Left renal pelvis (tissue), 4 donors: ENCODE results near the gene TNNI3. TPM values are rescaled to one million over a fixed set of nuclear protein-coding genes. Genes with fewer than 3 reads are reported as not detected.
"Not testable (repeated sequence)": the region's sequence is repeated elsewhere in the genome, so short reads cannot be mapped to it uniquely, and the experiment has no call there.

Experiments
- DNase-seq, 4 donors: peaks; one replicate each; pipeline ENCODE4 v3.0.0-alpha.2; 2013; ENCODE audit warnings: low read depth in 4 of 4, low spot score in 3 of 4
- polyA plus RNA-seq, 4 donors: library from polyadenylated mRNA; unstranded; fragments of 120-200 nt; gene quantifications; one replicate each; pipeline ENCODE4 v1.2.1, GENCODE V29; 2013; ENCODE audit not compliant: insufficient read length in 4 of 4

Gene TNNI3
- polyA plus RNA-seq, 4 donors: 0.57 to 5.4 (median 4.5) TPM

DNA sequence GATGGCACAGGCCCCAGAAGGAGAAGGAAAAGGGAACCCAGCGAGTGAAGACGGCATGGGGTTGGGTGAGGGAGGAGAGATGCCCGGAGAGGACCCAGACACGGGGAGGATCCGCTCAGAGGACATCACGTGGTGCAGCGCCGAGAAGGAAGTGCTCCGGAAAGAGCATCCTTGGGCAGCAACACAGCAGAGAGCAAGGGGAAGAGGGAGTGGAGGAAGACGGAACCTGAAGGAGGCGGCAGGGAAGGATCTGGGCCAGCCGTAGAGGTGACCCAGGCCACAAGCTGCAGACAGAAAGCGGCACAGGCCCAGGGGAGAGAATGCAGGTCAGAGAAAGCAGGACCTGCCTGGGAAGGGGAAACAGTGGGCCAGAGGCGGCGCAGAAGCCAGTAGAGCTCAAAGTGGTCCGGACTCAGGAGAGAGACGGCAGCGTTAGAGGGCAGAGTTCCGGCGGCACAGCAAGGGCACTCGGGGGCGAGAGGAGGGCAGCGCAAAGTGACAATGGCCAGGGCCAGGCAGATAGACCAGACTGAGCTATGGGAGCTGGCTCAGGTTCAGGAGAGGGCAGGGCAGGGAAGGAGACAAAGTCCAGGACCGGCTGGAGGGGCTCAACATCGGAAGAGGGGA, 41.2 kb downstream of the TNNI3 start:
- DNase-seq: no peak

DNA sequence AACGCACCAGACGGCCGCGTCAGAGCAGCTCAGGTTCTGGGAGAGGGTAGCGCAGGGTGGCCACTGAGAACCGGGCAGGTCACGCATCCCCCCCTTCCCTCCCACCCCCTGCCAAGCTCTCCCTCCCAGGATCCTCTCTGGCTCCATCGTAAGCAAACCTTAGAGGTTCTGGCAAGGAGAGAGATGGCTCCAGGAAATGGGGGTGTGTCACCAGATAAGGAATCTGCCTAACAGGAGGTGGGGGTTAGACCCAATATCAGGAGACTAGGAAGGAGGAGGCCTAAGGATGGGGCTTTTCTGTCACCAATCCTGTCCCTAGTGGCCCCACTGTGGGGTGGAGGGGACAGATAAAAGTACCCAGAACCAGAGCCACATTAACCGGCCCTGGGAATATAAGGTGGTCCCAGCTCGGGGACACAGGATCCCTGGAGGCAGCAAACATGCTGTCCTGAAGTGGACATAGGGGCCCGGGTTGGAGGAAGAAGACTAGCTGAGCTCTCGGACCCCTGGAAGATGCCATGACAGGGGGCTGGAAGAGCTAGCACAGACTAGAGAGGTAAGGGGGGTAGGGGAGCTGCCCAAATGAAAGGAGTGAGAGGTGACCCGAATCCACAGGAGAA, 42.0 kb downstream of the TNNI3 start:
- no peak for DNase-seq

DNA sequence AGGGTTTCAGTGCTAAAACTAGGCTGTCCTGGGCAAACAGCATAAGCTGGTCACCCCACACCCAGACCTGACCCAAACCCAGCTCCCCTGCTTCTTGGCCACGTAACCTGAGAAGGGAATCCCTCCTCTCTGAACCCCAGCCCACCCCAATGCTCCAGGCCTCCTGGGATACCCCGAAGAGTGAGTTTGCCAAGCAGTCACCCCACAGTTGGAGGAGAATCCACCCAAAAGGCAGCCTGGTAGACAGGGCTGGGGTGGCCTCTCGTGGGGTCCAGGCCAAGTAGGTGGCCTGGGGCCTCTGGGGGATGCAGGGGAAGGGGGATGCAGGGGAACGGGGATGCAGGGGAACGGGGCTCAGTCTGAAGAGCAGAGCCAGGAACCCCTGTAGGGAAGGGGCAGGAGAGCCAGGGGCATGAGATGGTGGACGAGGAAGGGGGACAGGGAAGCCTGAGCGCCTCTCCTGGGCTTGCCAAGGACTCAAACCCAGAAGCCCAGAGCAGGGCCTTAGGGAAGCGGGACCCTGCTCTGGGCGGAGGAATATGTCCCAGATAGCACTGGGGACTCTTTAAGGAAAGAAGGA, 42.9 kb downstream of the TNNI3 start:
- no peak for DNase-seq

DNA sequence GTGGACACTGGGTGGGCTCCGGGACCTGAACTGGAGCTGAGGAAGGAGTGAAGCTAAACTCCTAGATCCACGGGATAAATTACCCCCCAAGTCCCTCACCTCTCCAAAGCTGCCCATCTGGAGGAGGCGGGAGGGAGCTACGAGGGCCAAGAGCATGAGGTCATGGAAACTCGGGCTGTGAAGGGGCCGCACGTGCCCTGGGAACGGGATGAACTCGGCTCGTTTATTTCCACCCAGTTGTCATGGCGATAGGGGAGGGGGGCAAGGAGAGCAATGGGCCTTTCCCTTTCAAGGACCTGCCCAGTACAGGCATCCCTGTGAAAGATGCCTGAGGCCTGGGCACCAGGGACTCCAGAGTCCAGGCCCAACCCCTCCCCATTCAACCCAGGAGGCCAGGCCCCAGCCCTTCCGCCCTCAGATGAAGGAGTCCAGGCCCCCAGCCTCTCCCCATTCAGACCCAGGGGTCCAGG, 43.9 kb downstream of the TNNI3 start:
- DNase-seq: peak; percentile 62 to 85 (median 76)

DNA sequence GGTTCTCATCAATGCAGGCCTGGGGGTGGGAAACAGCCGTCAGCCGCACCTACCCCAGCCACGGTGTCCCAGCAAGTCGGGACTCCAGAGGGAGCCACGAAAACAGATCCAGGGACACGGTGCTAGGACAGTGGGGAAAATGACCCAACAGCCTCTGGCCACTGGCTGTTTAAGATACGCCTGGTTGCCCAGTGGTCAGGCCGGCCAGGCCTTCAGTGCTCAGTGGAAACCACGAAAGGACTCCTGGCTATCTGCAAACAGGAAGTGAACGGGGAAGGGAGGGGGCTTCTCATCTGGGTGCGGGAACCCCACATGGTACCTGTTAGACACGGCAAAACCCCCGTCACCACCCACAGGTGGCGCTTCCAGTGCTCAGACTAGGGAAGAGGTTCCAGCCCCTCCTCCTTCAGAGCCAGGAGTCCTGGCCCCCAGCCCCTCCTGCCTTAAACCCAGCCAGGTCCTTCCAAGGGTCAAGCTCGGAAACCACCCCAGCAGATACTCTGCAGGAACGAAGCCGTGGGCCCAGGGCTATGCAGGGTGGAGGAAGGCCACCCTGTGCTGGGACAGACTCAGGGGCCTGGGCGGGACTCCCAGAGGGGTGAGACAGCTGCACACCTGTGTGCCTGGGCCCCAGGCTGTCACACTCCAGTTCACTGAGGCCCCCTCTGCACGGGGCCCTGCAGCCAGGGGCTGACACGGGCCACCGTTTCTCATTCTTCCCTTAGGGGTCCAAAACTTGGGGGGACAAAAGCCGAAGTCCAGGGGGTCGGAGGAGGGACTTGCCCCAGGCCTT, 44.6 kb downstream of the TNNI3 start:
- no peak for DNase-seq

DNA sequence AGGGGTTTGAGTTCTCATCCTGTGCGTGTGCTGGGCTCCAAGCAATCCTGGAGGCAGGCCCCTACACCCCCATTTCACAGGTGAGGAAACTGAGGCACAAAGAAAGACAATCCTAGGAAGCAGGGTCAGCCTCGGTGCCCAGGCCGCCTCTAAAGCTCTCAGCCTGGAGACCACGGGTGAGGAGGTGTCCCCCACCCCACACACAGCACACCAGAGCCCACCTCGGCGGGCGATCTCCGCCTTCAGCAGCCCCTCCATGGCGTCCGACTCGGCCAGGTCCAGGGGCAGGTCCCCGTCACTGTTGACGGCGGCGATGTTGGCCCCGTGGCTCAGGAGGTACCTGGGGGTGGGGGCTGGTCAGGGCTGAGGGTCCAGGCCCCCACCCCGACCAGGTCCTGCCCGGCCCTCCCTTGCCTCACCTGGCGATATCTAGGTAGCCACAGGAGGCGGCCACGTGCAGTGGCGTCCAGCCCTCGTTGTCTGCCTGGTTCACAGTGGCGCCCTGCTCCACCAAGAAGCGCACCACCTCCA, 45.2 kb downstream of the TNNI3 start:
- no peak for DNase-seq

DNA sequence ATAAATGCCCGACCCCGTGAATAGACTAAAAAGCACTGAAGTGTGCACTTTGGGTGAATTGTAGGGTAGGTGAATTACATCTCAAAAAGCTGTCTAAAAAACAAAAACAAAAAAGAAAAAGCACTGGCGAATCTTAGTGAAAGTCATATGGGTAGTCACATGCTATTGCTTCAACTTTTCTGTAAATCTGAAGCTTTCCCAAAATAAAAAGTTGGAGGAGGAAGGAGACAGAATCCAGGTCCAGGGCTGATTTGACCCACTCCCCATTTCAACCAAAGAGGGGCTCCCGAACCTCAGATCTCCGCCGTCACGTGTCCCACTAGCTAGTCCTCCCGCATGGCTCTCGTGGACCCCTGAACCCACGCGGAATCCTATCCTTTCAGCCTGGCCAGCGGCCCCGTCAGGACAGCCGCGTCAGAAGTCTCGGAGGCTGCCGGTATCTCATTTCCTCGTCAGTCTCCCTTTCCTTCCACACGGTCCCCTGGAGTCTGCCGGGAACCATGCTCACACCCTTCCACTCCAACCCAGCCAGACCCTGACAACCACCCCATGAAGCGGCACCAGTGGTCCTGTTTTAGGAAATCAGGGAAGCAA, 46.2 kb downstream of the TNNI3 start:
- no peak for DNase-seq

DNA sequence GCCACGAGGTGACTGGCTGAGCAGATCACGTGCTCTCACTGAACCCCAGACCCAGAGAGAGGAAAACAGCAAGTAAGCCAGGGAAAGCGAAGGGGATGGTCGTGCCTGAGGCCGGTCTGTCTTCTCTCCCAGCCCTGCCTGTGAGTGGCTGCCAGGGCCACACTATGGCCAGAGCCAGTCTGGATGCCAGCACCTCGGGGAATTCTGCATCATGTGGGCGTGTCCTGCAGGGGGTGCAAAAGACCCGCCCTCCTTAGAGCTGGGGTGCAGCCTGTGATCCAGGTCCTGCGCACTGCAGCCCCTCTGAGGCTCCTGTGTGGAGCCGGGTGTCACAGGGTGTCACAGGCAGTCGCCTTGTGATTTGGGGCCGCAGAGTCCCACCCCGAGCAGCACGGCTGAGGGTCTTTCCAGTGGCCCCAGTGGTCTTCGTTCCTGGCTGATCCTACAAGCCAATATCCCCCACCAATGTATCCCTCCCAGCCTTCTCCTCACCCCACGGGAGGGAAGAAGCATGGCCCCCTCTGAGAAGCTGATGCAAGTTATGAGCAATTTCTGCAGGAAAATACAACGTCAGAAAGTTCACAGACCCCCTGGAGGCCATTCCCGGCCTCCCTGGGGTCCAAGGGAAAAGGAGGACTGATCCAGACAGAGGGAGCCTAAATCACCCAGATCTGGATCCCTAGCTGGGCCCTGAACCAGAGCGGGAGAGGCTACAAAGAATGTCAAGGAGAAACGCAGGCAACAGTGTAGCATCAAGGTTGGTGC, 47.8 kb downstream of the TNNI3 start:
- DNase-seq: no peak

DNA sequence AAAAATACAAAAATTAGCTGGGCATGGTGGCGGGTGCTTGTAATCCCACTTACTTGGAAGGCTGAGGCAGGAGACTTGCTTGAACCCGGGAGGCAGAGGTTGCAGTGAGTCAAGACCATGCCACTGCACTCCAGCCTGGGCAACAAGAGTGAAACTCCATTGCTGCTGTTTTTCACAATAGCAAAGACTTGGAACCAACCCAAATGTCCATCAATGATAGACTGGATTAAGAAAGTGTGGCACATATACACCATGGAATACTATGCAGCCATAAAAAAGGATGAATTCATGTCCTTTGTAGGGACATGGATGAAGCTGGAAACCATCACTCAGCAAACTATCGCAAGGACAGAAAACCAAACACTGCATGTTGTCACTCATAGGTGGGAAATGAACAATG, 50.3 kb downstream of the TNNI3 start:
- DNase-seq: not testable (repeated sequence)

DNA sequence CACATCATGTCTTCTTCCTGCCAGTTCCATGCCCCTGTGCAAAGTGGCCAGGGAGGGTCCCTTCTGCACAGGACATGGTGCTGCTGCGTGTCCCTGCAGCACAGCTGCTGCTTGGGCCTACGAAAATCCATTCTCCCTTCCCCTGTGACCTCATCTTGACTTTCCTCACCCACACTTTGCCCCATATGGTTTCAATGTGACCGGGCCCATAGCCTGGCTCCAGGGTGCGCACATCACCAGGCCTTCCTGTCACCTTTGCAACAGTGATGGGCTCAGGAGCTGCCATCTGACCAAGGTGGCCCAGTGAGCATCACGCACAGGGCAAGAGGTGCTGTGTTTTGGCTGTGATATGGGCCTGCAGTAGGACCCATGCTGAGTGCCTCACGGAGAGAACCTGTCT, 50.9 kb downstream of the TNNI3 start:
- DNase-seq: no peak

DNA sequence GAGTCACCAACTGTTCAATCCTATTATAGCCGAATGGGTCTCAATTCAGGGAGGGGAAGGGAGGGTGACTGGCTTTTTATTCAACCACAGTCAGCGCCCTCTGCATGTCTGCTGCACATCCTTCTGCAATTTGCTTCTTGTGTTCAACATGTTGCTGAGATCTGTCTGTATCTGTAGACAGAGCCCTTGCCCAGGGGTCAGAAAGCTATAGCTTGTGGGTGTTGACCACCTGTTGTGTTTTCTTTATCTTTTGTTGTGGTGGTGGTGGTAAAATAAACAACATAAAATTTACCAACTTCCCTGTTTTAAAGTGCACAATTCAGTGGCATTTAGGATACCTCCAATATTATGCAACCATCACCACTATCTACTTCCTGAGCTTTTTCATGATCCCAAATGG, 52.3 kb downstream of the TNNI3 start:
- DNase-seq: no peak

DNA sequence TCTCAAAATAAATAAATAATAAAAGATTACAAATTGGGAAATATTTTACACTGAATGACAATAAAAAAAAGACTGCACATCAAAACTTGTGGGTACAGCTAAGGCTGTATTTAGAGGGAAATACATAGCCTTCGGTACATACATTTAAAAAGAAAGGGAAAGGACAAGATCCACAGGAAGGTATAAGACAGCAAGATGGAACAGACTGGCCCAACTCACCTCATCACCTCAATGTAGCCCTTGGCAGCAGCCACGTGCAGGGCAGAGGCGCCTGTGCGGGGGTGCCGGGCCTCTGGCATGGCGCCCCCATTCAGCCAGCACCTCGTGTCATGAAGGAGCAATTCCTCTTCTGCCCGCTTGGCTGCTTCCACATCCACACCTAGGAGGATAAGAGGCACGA, 54.3 kb downstream of the TNNI3 start:
- no peak for DNase-seq

Other genes with a start within 250 kb of the TNNI3 start
- not detected for gene NLRP7, start 210.2 kb downstream of the TNNI3 start, polyA plus RNA-seq
- gene NLRP2, start 191.4 kb downstream of the TNNI3 start, polyA plus RNA-seq: 10 to 100 TPM in 3 of 4 donors, 1 to 10 TPM in 1; 5.0 to 26.4 (median 14.7) TPM
- under 1 TPM; 0.39 to 0.72 (median 0.51) TPM for gene GP6, start 119.5 kb downstream of the TNNI3 start, polyA plus RNA-seq
- 10 to 100 TPM in 3 of 4 donors, 1 to 10 TPM in 1; 9.2 to 25.8 (median 18.7) TPM for gene RDH13, start 94.6 kb downstream of the TNNI3 start, polyA plus RNA-seq
- gene EPS8L1, start 81.9 kb downstream of the TNNI3 start, polyA plus RNA-seq: 10 to 100 TPM in 3 of 4 donors, 1 to 10 TPM in 1; 1.5 to 92.9 (median 53.5) TPM
- 100 to 1,000 TPM in 1 of 4 donors, 10 to 100 TPM in 3; 56.8 to 120 (median 69.6) TPM for gene PPP1R12C, start 40.1 kb downstream of the TNNI3 start, polyA plus RNA-seq
- gene TNNT1, start 8.5 kb downstream of the TNNI3 start, polyA plus RNA-seq: 1 to 10 TPM; 4.2 to 9.9 (median 5.7) TPM
- 10 to 100 TPM in 1 of 4 donors, 1 to 10 TPM in 3; 2.0 to 10.4 (median 7.7) TPM for gene DNAAF3, start 8.9 kb upstream of the TNNI3 start, polyA plus RNA-seq
- under 1 TPM; 0.09 to 0.52 (median 0.29) TPM for gene SYT5, start 22.6 kb upstream of the TNNI3 start, polyA plus RNA-seq
- 1 to 10 TPM in 1 of 4 donors, under 1 TPM in 3; 0.11 to 2.8 (median 0.26) TPM for gene PTPRH, start 51.8 kb upstream of the TNNI3 start, polyA plus RNA-seq
- 1 to 10 TPM; 2.1 to 5.7 (median 4.0) TPM for gene TMEM86B, start 71.0 kb upstream of the TNNI3 start, polyA plus RNA-seq
- 10 to 100 TPM; 30.0 to 58.5 (median 41.8) TPM for gene PPP6R1, start 101.3 kb upstream of the TNNI3 start, polyA plus RNA-seq
- 10 to 100 TPM; 20.7 to 46.5 (median 25.4) TPM for gene HSPBP1, start 122.4 kb upstream of the TNNI3 start, polyA plus RNA-seq
- 10 to 100 TPM; 12.8 to 20.6 (median 15.5) TPM for gene BRSK1, start 126.3 kb upstream of the TNNI3 start, polyA plus RNA-seq
- 1 to 10 TPM in 2 of 4 donors, under 1 TPM in 2; 0.80 to 2.0 (median 1.0) TPM for gene TMEM150B, start 167.6 kb upstream of the TNNI3 start, polyA plus RNA-seq
- 10 to 100 TPM; 13.3 to 33.5 (median 17.0) TPM for gene KMT5C, start 182.1 kb upstream of the TNNI3 start, polyA plus RNA-seq
- 1 to 10 TPM in 2 of 4 donors, under 1 TPM in 2; 0.49 to 1.5 (median 0.83) TPM for gene COX6B2, start 197.0 kb upstream of the TNNI3 start, polyA plus RNA-seq
- gene GARIN5B, start 205.5 kb upstream of the TNNI3 start, polyA plus RNA-seq: under 1 TPM; 0.13 to 0.31 (median 0.17) TPM
- gene IL11, start 212.7 kb upstream of the TNNI3 start, polyA plus RNA-seq: 1 to 10 TPM in 2 of 4 donors, under 1 TPM in 2; 0.79 to 1.7 (median 1.1) TPM
- gene TMEM190, start 219.1 kb upstream of the TNNI3 start, polyA plus RNA-seq: under 1 TPM in 2 of 4 donors, not detected in 2; 0.72 to 0.76 TPM
- gene TMEM238, start 226.6 kb upstream of the TNNI3 start, polyA plus RNA-seq: 1 to 10 TPM in 1 of 4 donors, under 1 TPM in 3; 0.31 to 2.2 (median 0.49) TPM
- gene RPL28, start 228.2 kb upstream of the TNNI3 start, polyA plus RNA-seq: 1,000 to 10,000 TPM in 2 of 4 donors, 100 to 1,000 TPM in 2; 965 to 1,435 (median 1,000) TPM